Embryonic facial prominence (tissue), 1 donor: ENCODE data around the gene ARHGEF1.
"Not testable (repeated sequence)": the region's sequence is repeated elsewhere in the genome, so short reads cannot be mapped to it uniquely, and the experiment has no call there.

Source experiments
- DNase-seq: peaks from one replicate; pipeline ENCODE4 v3.0.0-alpha.2; 2016; ENCODE audit errors: extremely low spot score

The ARHGEF1 gene

GRCh38 chr19:41930926-41931592 lies 48.1 kb downstream of the ARHGEF1 start:
- no peak for DNase-seq

- DNase-seq, result no peak
Observed at GRCh38 chr19:41932259-41932719, 49.3 kb downstream of the ARHGEF1 start.

- DNase-seq, result no peak
Observed at GRCh38 chr19:41932720-41933332, 49.8 kb downstream of the ARHGEF1 start.

- DNase-seq, result no peak
Observed at GRCh38 chr19:41933693-41934426, 50.9 kb downstream of the ARHGEF1 start.

GRCh38 chr19:41934849-41935374 lies 51.9 kb downstream of the ARHGEF1 start:
- DNase-seq, result no peak

GRCh38 chr19:41935760-41936415 lies 52.9 kb downstream of the ARHGEF1 start:
- DNase-seq, result no peak

- no peak for DNase-seq
Observed at GRCh38 chr19:41936416-41936850, 53.4 kb downstream of the ARHGEF1 start.

- DNase-seq, result no peak
Observed at GRCh38 chr19:41936961-41937360, 54.0 kb downstream of the ARHGEF1 start.

GRCh38 chr19:41937525-41938468 lies 54.8 kb downstream of the ARHGEF1 start:
- no peak for DNase-seq

GRCh38 chr19:41939209-41939608 lies 56.2 kb downstream of the ARHGEF1 start:
- DNase-seq, result not testable (repeated sequence)

GRCh38 chr19:41939861-41940730 lies 57.1 kb downstream of the ARHGEF1 start:
- no peak for DNase-seq

GRCh38 chr19:41940731-41941409 lies 57.9 kb downstream of the ARHGEF1 start:
- DNase-seq, result no peak

- no peak for DNase-seq
Observed at GRCh38 chr19:41941410-41942202, 58.6 kb downstream of the ARHGEF1 start.

- DNase-seq, result no peak
Observed at GRCh38 chr19:41944336-41944735, 61.4 kb downstream of the ARHGEF1 start.

- DNase-seq, result no peak
Observed at GRCh38 chr19:41945135-41945766, 62.3 kb downstream of the ARHGEF1 start.

- no peak for DNase-seq
Observed at GRCh38 chr19:41947091-41947490, 64.1 kb downstream of the ARHGEF1 start.

GRCh38 chr19:41951686-41952172 lies 68.7 kb downstream of the ARHGEF1 start:
- no peak for DNase-seq

- no peak for DNase-seq
Observed at GRCh38 chr19:41955521-41955920, 72.5 kb downstream of the ARHGEF1 start.
